ENCODE measurements around the gene LGR6.

- no peak for TF ChIP-seq CTCF (IDR thresholded peaks at IDR 0.05)
- TF ChIP-seq POLR2A (IDR thresholded peaks at IDR 0.05), result no peak
These were observed 171.7 kb downstream of the LGR6 start for GRCh38 chr1:202365092-202365815.

Data from Peyer's patch (tissue), 4 donors.